ENCODE data around the gene PSMD6. TPM values are rescaled to one million over a fixed set of nuclear protein-coding genes. Genes with fewer than 3 reads are reported as not detected.

Gene PSMD6
- total and polyA plus RNA-seq, 9 of the 15 experiments (the other 6 are each of a cell fraction or from before 2014, with no cell fraction given): 78.2 to 133 (median 113) TPM

DNA sequence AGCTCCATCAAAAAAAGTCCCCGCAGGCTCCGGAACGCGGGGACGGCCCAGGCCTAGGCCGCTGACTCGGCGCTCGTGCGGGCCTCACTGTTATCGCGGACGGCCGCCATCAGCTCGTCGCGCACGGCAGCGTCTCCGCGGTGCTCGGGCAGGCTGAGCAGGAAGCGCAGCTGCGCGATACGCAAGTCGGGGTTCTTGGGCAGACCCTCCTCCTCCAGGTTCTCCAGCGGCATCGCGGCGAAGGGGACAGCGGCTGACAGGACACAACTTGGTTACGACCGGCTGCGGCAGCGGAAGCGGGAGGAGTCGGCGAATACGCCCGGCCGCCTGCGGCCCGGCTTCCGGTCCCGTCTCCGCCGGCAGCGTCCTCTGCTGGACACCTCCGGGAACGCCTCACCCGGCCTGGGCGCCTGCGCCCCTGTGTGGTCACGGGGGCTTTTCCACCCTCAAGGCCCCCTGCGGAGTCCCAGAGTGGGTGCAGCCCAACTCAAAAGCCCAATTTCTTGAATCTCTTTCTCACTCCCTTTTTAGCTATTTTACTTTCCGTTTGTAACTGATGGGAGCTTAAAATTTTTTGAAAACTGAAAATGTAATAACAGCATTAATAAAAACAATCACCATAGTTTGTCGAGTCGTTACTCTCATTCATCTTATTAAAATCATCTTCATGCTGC, at the start of gene PSMD6 (continued):
- TF ChIP-seq MGA (IDR thresholded peaks at IDR 0.05) (no peak), PHF21A (IDR thresholded peaks at IDR 0.05; ENCODE audit: borderline replicate concordance, low read depth) (no peak), RBM17 (IDR thresholded peaks at IDR 0.05; ENCODE audit: borderline replicate concordance, low read depth, low read length) (no peak), ZNF592 (IDR thresholded peaks at IDR 0.05) (no peak), HES1 (IDR thresholded peaks at IDR 0.05; ENCODE audit: low read depth) (no peak), HNRNPK (IDR thresholded peaks at IDR 0.05; ENCODE audit: low read depth, low read length, poor library complexity, severe bottlenecking) (no peak), JUN (IDR thresholded peaks at IDR 0.05; ENCODE audit: borderline replicate concordance, low read depth, low read length) (no peak), JUN (CRISPR knock-in tag; IDR thresholded peaks at IDR 0.05; ENCODE audit: borderline replicate concordance) (no peak)
- TF ChIP-seq, protein P1, sequence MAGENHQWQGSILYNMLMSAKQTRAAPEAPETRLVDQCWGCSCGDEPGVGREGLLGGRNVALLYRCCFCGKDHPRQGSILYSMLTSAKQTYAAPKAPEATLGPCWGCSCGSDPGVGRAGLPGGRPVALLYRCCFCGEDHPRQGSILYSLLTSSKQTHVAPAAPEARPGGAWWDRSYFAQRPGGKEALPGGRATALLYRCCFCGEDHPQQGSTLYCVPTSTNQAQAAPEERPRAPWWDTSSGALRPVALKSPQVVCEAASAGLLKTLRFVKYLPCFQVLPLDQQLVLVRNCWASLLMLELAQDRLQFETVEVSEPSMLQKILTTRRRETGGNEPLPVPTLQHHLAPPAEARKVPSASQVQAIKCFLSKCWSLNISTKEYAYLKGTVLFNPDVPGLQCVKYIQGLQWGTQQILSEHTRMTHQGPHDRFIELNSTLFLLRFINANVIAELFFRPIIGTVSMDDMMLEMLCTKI (IDR thresholded peaks at IDR 0.05; ENCODE audit: partially characterized antibody): no peak

Measured in K562 (cell line).